WTC11 (cell line): ENCODE measurements around the gene PSME2. TPM values are rescaled to one million over a fixed set of nuclear protein-coding genes. Genes with fewer than 3 reads are reported as not detected.
A peak's percentile ranks its signal among the peaks of the same experiment; 100 is the strongest.

Experiments
- ATAC-seq: fragments of 200-7000 bp; cut with Tn5 transposase; 2 replicates; pipeline ENCODE4 v1.10.0; 2021; ENCODE audit warnings: mild to moderate bottlenecking, moderate library complexity
- CTCF ChIA-PET: fragments of 300-600 bp; sonication (Branson Sonifier 250); formaldehyde crosslinking; loops from one replicate; lab custom pipeline; 2021; ENCODE audit warnings: antibody characterized with exemption; lab: Charles Lee
- POLR2A ChIA-PET: fragments of 350-600 bp; sonication (Branson Sonifier 250); formaldehyde crosslinking; loops from one replicate; lab custom pipeline; 2021; ENCODE audit warnings: antibody characterized with exemption; lab: Charles Lee
- DNase-seq: peaks from one replicate; pipeline ENCODE4 v3.0.0; 2021; ENCODE audit warnings: low spot score
- H3K27ac Mint-ChIP-seq: 2 replicates; pipeline ENCODE4 v1.8.0; 2021; ENCODE audit warnings: mixed read lengths
- H3K27me3 Mint-ChIP-seq: 2 replicates; pipeline ENCODE4 v1.8.0; 2021; ENCODE audit warnings: low read depth, mild to moderate bottlenecking, moderate library complexity, mixed read lengths
- H3K36me3 Mint-ChIP-seq: 2 replicates; pipeline ENCODE4 v1.8.0; 2021; ENCODE audit warnings: mixed read lengths
- H3K4me1 Mint-ChIP-seq: 2 replicates; pipeline ENCODE4 v1.8.0; 2022; ENCODE audit warnings: mixed read lengths
- H3K4me3 Mint-ChIP-seq: 2 replicates; pipeline ENCODE4 v1.8.0; 2021; ENCODE audit warnings: mild to moderate bottlenecking, moderate library complexity, mixed read lengths
- H3K9me3 Mint-ChIP-seq: 2 replicates; pipeline ENCODE4 v1.8.0; 2021; ENCODE audit warnings: mixed read lengths
- CBFB ChIP-seq: sonication (generic); formaldehyde crosslinking; IDR thresholded peaks from 2 replicates; pipeline ENCODE4 v1.8.1; 2022; ENCODE audit warnings: mild to moderate bottlenecking, low read depth, missing genetic modification reagents
- CREB1 ChIP-seq: sonication (generic); formaldehyde crosslinking; IDR thresholded peaks from 2 replicates; pipeline ENCODE4 v1.8.0; 2023; ENCODE audit warnings: mild to moderate bottlenecking, missing genetic modification reagents
- CREM ChIP-seq: sonication (generic); formaldehyde crosslinking; IDR thresholded peaks from 2 replicates; pipeline ENCODE4 v1.8.1; 2022; ENCODE audit warnings: mild to moderate bottlenecking, missing genetic modification reagents, moderate library complexity
- FOXJ3 ChIP-seq: sonication (generic); formaldehyde crosslinking; IDR thresholded peaks from 2 replicates; pipeline ENCODE4 v1.9.0; 2021; ENCODE audit warnings: missing genetic modification reagents, mild to moderate bottlenecking, borderline replicate concordance
- FOXK1 ChIP-seq: sonication (generic); formaldehyde crosslinking; IDR thresholded peaks from 2 replicates; pipeline ENCODE4 v1.8.0; 2022; ENCODE audit warnings: mild to moderate bottlenecking, moderate library complexity, missing genetic modification reagents
- GABPB1 ChIP-seq: sonication (generic); formaldehyde crosslinking; IDR thresholded peaks from 2 replicates; pipeline ENCODE4 v1.8.1; 2023; ENCODE audit warnings: mild to moderate bottlenecking, missing genetic modification reagents
- GRHL2 ChIP-seq: fragments of 250-450 bp; sonication (Bioruptor Pico); IDR thresholded peaks from 2 replicates; pipeline ENCODE4 v1.8.0; 2022; ENCODE audit warnings: mild to moderate bottlenecking, moderate library complexity; ENCODE audit not compliant: insufficient replicate concordance, severe bottlenecking
- HMGA2 ChIP-seq: fragments of 250-450 bp; sonication (Bioruptor Pico); IDR thresholded peaks from 2 replicates; pipeline ENCODE4 v1.4.0; 2021; ENCODE audit warnings: mild to moderate bottlenecking, moderate library complexity
- HMGXB4 ChIP-seq: sonication (generic); formaldehyde crosslinking; IDR thresholded peaks from 2 replicates; pipeline ENCODE4 v1.8.1; 2023; ENCODE audit warnings: mild to moderate bottlenecking, moderate library complexity, missing genetic modification reagents
- JAZF1 ChIP-seq: fragments of 250-450 bp; sonication (Bioruptor Pico); IDR thresholded peaks from 2 replicates; pipeline ENCODE4 v1.9.0; 2021; ENCODE audit warnings: moderate library complexity, mild to moderate bottlenecking, inconsistent platforms
- MXD4 ChIP-seq: fragments of 250-450 bp; sonication (Bioruptor Pico); IDR thresholded peaks from 2 replicates; pipeline ENCODE4 v1.8.0; 2021; ENCODE audit warnings: mild to moderate bottlenecking, moderate library complexity, borderline replicate concordance
- MYBL2 ChIP-seq: sonication (generic); formaldehyde crosslinking; IDR thresholded peaks from 2 replicates; pipeline ENCODE4 v1.8.1; 2023; ENCODE audit warnings: mild to moderate bottlenecking, moderate library complexity, missing genetic modification reagents
- NFE2L1 ChIP-seq: sonication (generic); formaldehyde crosslinking; IDR thresholded peaks from 2 replicates; pipeline ENCODE4 v1.8.1; 2023; ENCODE audit warnings: missing genetic modification reagents
- NFYB ChIP-seq: sonication (generic); formaldehyde crosslinking; conservative IDR thresholded peaks from 2 replicates; pipeline ENCODE4 v1.8.0; 2022; ENCODE audit warnings: low read depth, missing genetic modification reagents
- OVOL2 ChIP-seq: fragments of 250-450 bp; sonication (Bioruptor Pico); IDR thresholded peaks from 2 replicates; pipeline ENCODE4 v1.9.0; 2021; ENCODE audit warnings: mild to moderate bottlenecking, borderline replicate concordance
- PRRX2 ChIP-seq: fragments of 250-450 bp; sonication (Bioruptor Pico); IDR thresholded peaks from 2 replicates; pipeline ENCODE4 v1.8.0; 2021; ENCODE audit warnings: mild to moderate bottlenecking
- SMAD4 ChIP-seq: sonication (generic); formaldehyde crosslinking; IDR thresholded peaks from 2 replicates; pipeline ENCODE4 v1.8.0; 2022; ENCODE audit warnings: mild to moderate bottlenecking, missing genetic modification reagents
- SP1 ChIP-seq: sonication (generic); formaldehyde crosslinking; conservative IDR thresholded peaks from 2 replicates; pipeline ENCODE4 v1.8.1; 2022; ENCODE audit warnings: missing genetic modification reagents
- TCF7 ChIP-seq: sonication (generic); formaldehyde crosslinking; IDR thresholded peaks from 2 replicates; pipeline ENCODE4 v1.8.0; 2022; ENCODE audit warnings: mild to moderate bottlenecking, low read depth, missing genetic modification reagents, moderate library complexity
- TP53 ChIP-seq: sonication (generic); formaldehyde crosslinking; IDR thresholded peaks from 2 replicates; pipeline ENCODE4 v1.8.1; 2023; ENCODE audit warnings: mild to moderate bottlenecking, missing genetic modification reagents
- ZBTB21 ChIP-seq: sonication (generic); formaldehyde crosslinking; IDR thresholded peaks from 2 replicates; pipeline ENCODE4 v1.8.1; 2023; ENCODE audit warnings: mild to moderate bottlenecking, missing genetic modification reagents, borderline replicate concordance
- ZNF121 ChIP-seq: sonication (generic); formaldehyde crosslinking; IDR thresholded peaks from 2 replicates; pipeline ENCODE4 v1.8.0; 2023; ENCODE audit warnings: missing genetic modification reagents
- ZNF219 ChIP-seq: sonication (generic); formaldehyde crosslinking; IDR thresholded peaks from 2 replicates; pipeline ENCODE4 v1.8.0; 2023; ENCODE audit warnings: missing genetic modification reagents, mild to moderate bottlenecking, borderline replicate concordance
- ZNF232 ChIP-seq: sonication (generic); formaldehyde crosslinking; IDR thresholded peaks from 2 replicates; pipeline ENCODE4 v1.8.0; 2022; ENCODE audit warnings: mild to moderate bottlenecking, missing genetic modification reagents
- ZNF396 ChIP-seq: fragments of 250-450 bp; sonication (Bioruptor Pico); IDR thresholded peaks from 2 replicates; pipeline ENCODE4 v1.8.0; 2021; ENCODE audit warnings: mild to moderate bottlenecking, moderate library complexity, borderline replicate concordance
- ZNF416 ChIP-seq: fragments of 250-450 bp; sonication (Bioruptor Pico); IDR thresholded peaks from 2 replicates; pipeline ENCODE4 v1.9.0; 2021; ENCODE audit warnings: mild to moderate bottlenecking, inconsistent platforms
- ZNF423 ChIP-seq: fragments of 250-450 bp; sonication (Bioruptor Pico); IDR thresholded peaks from 2 replicates; pipeline ENCODE4 v2.1.2; 2022; ENCODE audit warnings: mild to moderate bottlenecking, moderate library complexity
- ZNF671 ChIP-seq: fragments of 250-450 bp; sonication (Bioruptor Pico); IDR thresholded peaks from 2 replicates; pipeline ENCODE4 v1.8.0; 2021; ENCODE audit warnings: mild to moderate bottlenecking
- total RNA-seq: library from RNA; stranded (reverse); gene quantifications from 3 replicates; pipeline ENCODE4 v1.2.3, GENCODE V29; 2021
- TF ChIP-seq, protein P1 (sequence below): sonication (generic); formaldehyde crosslinking; IDR thresholded peaks from 2 replicates; pipeline ENCODE4 v1.8.1; 2023; ENCODE audit warnings: mild to moderate bottlenecking, missing genetic modification reagents, borderline replicate concordance
- TF ChIP-seq, protein P2 (sequence below): sonication (generic); formaldehyde crosslinking; IDR thresholded peaks from 2 replicates; pipeline ENCODE4 v1.8.0; 2022; ENCODE audit warnings: mild to moderate bottlenecking, missing genetic modification reagents

PSME2 gene
- total RNA-seq, 1 experiment from 2014 or later: 103 TPM

GRCh38 chr14:24186831-24187538, 40.6 kb upstream of the PSME2 start:
- Mint-ChIP-seq H3K4me3 (peak overlapping the region; percentile 89), H3K27ac (no peak overlapping the region), H3K27me3 (no peaks in the 10 kb centered on the region), H3K36me3 (peaks cover 33% of the 10 kb centered on the region), H3K4me1 (peaks cover 16% of the 10 kb centered on the region), H3K9me3 (no peaks in the 10 kb centered on the region)
- no peak for TF ChIP-seq CBFB
- no peak for TF ChIP-seq ZNF671 (CRISPR knock-in tag)
- no peak for TF ChIP-seq SMAD4
- no peak for TF ChIP-seq ZNF219 (CRISPR knock-in tag)
- TF ChIP-seq, protein P1, sequence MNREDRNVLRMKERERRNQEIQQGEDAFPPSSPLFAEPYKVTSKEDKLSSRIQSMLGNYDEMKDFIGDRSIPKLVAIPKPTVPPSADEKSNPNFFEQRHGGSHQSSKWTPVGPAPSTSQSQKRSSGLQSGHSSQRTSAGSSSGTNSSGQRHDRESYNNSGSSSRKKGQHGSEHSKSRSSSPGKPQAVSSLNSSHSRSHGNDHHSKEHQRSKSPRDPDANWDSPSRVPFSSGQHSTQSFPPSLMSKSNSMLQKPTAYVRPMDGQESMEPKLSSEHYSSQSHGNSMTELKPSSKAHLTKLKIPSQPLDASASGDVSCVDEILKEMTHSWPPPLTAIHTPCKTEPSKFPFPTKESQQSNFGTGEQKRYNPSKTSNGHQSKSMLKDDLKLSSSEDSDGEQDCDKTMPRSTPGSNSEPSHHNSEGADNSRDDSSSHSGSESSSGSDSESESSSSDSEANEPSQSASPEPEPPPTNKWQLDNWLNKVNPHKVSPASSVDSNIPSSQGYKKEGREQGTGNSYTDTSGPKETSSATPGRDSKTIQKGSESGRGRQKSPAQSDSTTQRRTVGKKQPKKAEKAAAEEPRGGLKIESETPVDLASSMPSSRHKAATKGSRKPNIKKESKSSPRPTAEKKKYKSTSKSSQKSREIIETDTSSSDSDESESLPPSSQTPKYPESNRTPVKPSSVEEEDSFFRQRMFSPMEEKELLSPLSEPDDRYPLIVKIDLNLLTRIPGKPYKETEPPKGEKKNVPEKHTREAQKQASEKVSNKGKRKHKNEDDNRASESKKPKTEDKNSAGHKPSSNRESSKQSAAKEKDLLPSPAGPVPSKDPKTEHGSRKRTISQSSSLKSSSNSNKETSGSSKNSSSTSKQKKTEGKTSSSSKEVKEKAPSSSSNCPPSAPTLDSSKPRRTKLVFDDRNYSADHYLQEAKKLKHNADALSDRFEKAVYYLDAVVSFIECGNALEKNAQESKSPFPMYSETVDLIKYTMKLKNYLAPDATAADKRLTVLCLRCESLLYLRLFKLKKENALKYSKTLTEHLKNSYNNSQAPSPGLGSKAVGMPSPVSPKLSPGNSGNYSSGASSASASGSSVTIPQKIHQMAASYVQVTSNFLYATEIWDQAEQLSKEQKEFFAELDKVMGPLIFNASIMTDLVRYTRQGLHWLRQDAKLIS (CRISPR knock-in tag): no peak
- no peak for TF ChIP-seq ZNF423 (CRISPR knock-in tag)
- no peak for TF ChIP-seq ZBTB21 (CRISPR knock-in tag)
- TF ChIP-seq MYBL2: no peak
- no peak for TF ChIP-seq CREB1
- TF ChIP-seq, protein P2, sequence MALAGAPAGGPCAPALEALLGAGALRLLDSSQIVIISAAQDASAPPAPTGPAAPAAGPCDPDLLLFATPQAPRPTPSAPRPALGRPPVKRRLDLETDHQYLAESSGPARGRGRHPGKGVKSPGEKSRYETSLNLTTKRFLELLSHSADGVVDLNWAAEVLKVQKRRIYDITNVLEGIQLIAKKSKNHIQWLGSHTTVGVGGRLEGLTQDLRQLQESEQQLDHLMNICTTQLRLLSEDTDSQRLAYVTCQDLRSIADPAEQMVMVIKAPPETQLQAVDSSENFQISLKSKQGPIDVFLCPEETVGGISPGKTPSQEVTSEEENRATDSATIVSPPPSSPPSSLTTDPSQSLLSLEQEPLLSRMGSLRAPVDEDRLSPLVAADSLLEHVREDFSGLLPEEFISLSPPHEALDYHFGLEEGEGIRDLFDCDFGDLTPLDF (CRISPR knock-in tag): no peak
- no peak for TF ChIP-seq GRHL2 (CRISPR knock-in tag)
- no peak for TF ChIP-seq NFE2L1 (CRISPR knock-in tag)
- no peak for TF ChIP-seq OVOL2 (CRISPR knock-in tag)
- TF ChIP-seq PRRX2 (CRISPR knock-in tag): no peak
- no peak for TF ChIP-seq TCF7 (CRISPR knock-in tag)
- no peak for TF ChIP-seq CREM (CRISPR knock-in tag)
- TF ChIP-seq NFYB (CRISPR knock-in tag): no peak
- no peak for TF ChIP-seq ZNF121
- ChIA-PET CTCF (interaction anchor here (3.3 kb wide), 1 partner anchor 26 kb away, joined by 24 read pairs; the partner anchor contains the start of gene IRF9), POLR2A (no interaction called here)
- no peak for ATAC-seq
- no peak for DNase-seq

DNA sequence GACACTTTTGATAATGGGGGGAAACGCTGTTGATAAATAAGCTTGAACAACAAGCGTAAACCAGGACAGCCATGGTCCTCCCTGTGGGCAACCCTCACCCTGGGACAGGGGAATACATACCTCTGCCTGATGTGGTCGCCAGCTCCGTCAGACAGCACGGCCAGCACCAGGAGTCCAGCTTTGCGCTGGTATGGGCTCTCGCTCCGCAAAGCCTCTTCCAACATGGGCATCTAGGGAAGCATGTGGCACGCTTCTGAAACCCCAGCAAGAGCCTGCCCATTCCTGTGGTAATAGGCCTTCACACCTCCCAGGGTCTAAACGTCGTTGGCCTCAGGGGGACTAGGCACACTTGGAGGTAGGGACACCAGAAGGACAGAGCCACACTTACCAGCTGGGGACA, 39.3 kb upstream of the PSME2 start:
- ATAC-seq: no peak
- no peak for DNase-seq
- POLR2A ChIA-PET: no interaction called here
- no peaks in the 10 kb centered on the region for H3K9me3 Mint-ChIP-seq
- CTCF ChIA-PET: interaction anchor here (0.9 kb wide), 1 partner anchor 25 kb away, joined by 3 read pairs; the partner anchor contains the start of gene IRF9
- peaks cover 34% of the 10 kb centered on the region for H3K36me3 Mint-ChIP-seq
- peaks cover 16% of the 10 kb centered on the region for H3K4me1 Mint-ChIP-seq
- TF ChIP-seq GRHL2 (CRISPR knock-in tag): no peak
- no peak for TF ChIP-seq TP53 (CRISPR knock-in tag)
- TF ChIP-seq JAZF1 (CRISPR knock-in tag): no peak
- TF ChIP-seq ZNF396 (CRISPR knock-in tag): no peak
- TF ChIP-seq TCF7 (CRISPR knock-in tag): no peak
- TF ChIP-seq ZNF416 (CRISPR knock-in tag): no peak
- TF ChIP-seq FOXJ3 (CRISPR knock-in tag): no peak
- no peak for TF ChIP-seq GABPB1 (CRISPR knock-in tag)
- TF ChIP-seq SMAD4: no peak
- TF ChIP-seq SP1 (CRISPR knock-in tag): no peak
- TF ChIP-seq FOXK1 (CRISPR knock-in tag): no peak
- TF ChIP-seq ZNF423 (CRISPR knock-in tag): no peak
- TF ChIP-seq MXD4 (CRISPR knock-in tag): no peak
- TF ChIP-seq ZNF232 (CRISPR knock-in tag): no peak
- no peak for TF ChIP-seq CREM (CRISPR knock-in tag)
- no peak for TF ChIP-seq HMGA2 (CRISPR knock-in tag)
- TF ChIP-seq HMGXB4 (CRISPR knock-in tag): no peak
- H3K27ac Mint-ChIP-seq: no peak overlapping the region
- H3K27me3 Mint-ChIP-seq: no peaks in the 10 kb centered on the region
- H3K4me3 Mint-ChIP-seq: no peak overlapping the region
